PC-9 (cell line): Measurements from ENCODE around the gene KLHL42.

Experiments used
- CTCF ChIP-seq: fragments of 200-600 bp; sonication (generic); conservative IDR thresholded peaks from 2 replicates; pipeline ENCODE4 v1.6.1; 2017; ENCODE audit warnings: mixed run types, antibody characterized with exemption, mild to moderate bottlenecking, moderate library complexity
- EZH2 ChIP-seq: fragments of 200-600 bp; sonication (generic); IDR thresholded peaks from 2 replicates; pipeline ENCODE4 v1.8.0; 2017; ENCODE audit warnings: antibody characterized with exemption, low read depth

GRCh38 chr12:27794818-27795584 is 15.0 kb downstream of the KLHL42 start:
- TF ChIP-seq CTCF = no peak
- TF ChIP-seq EZH2 = no peak
